NCI-H128 (cell line): ENCODE results near the gene COX7B2.

Source experiments
- DNase-seq: peaks from one replicate; lab custom pipeline; 2025; ENCODE audit not compliant: unreplicated experiment; lab: John Stamatoyannopoulos, UW

COX7B2 gene

GRCh38 chr4:46730075-46730474 is 179.0 kb downstream of the COX7B2 start:
- DNase-seq: no peak

GRCh38 chr4:46720055-46720454 is 189.0 kb downstream of the COX7B2 start:
- no peak for DNase-seq

GRCh38 chr4:46717950-46718349 is 191.1 kb downstream of the COX7B2 start:
- DNase-seq: no peak

GRCh38 chr4:46715468-46715867 is 193.6 kb downstream of the COX7B2 start:
- DNase-seq: no peak

- no peak for DNase-seq
These were observed 210.2 kb downstream of the COX7B2 start for GRCh38 chr4:46698891-46699290.
